22Rv1 (cell line): ENCODE measurements around the gene TMEM132D.

Experiments used
- H3K27ac ChIP-seq: fragments of 450-650 bp; 2 replicates; pipeline ENCODE4 v1.5.1; 2017
- CTCF ChIP-seq: fragments of 450-650 bp; IDR thresholded peaks from 2 replicates; pipeline ENCODE4 v1.5.1; 2017; ENCODE audit warnings: mild to moderate bottlenecking
- ZFX ChIP-seq: fragments of 450-650 bp; IDR thresholded peaks from 2 replicates; pipeline ENCODE4 v1.6.1; 2017; ENCODE audit warnings: antibody characterized with exemption, borderline replicate concordance

TMEM132D gene

GRCh38 chr12:129312048-129312447, 591.8 kb downstream of the TMEM132D start:
- TF ChIP-seq CTCF (no peak), ZFX (no peak)
- no peak overlapping the region for H3K27ac ChIP-seq

GRCh38 chr12:129310346-129310745, 593.5 kb downstream of the TMEM132D start:
- no peak overlapping the region for H3K27ac ChIP-seq
- TF ChIP-seq CTCF, result no peak
- no peak for TF ChIP-seq ZFX

- no peak for TF ChIP-seq ZFX
- no peak for TF ChIP-seq CTCF
- H3K27ac ChIP-seq, result no peak overlapping the region
Measured at GRCh38 chr12:129305851-129306250, 598.0 kb downstream of the TMEM132D start.

- no peak overlapping the region for H3K27ac ChIP-seq
- no peak for TF ChIP-seq CTCF
Measured at GRCh38 chr12:129304529-129304928, 599.3 kb downstream of the TMEM132D start.

GRCh38 chr12:129300011-129300410, 603.8 kb downstream of the TMEM132D start:
- no peak overlapping the region for H3K27ac ChIP-seq
- TF ChIP-seq ZFX, result no peak
- TF ChIP-seq CTCF, result no peak

- H3K27ac ChIP-seq, result no peak overlapping the region
- no peak for TF ChIP-seq CTCF
- TF ChIP-seq ZFX, result no peak
Measured at GRCh38 chr12:129298921-129299320, 604.9 kb downstream of the TMEM132D start.

- TF ChIP-seq CTCF, result no peak
- TF ChIP-seq ZFX, result no peak
Measured at GRCh38 chr12:129296671-129297070, 607.2 kb downstream of the TMEM132D start.

More at GRCh38 chr12:129296671-129297070, 607.2 kb downstream of the TMEM132D start:
- H3K27ac ChIP-seq, result no peak overlapping the region
